A673 (cell line): ENCODE measurements around the gene STK32A. TPM values are rescaled to one million over a fixed set of nuclear protein-coding genes. Genes with fewer than 3 reads are reported as not detected.
A peak's percentile ranks its signal among the peaks of the same experiment; 100 is the strongest.

Source experiments
- BruUV-seq: library from RNA; stranded (reverse); fragments of 400-500 nt; replicated peaks from 2 replicates; lab custom pipeline; 2021; lab: Mats Ljungman, UMichigan
- CTCF ChIA-PET: fragments of 300-600 bp; sonication (Branson Sonifier 250); formaldehyde crosslinking; loops from one replicate; lab custom pipeline; 2022; ENCODE audit warnings: antibody characterized with exemption; lab: Charles Lee
- POLR2A ChIA-PET: fragments of 300-600 bp; sonication (Branson Sonifier 250); formaldehyde crosslinking; loops from one replicate; lab custom pipeline; 2022; ENCODE audit warnings: antibody characterized with exemption; ENCODE audit not compliant: low non-redundant PET; lab: Charles Lee
- DNase-seq: peaks from one replicate; pipeline ENCODE4 v3.0.0-alpha.2; 2015; ENCODE audit warnings: low spot score
- H3K27ac ChIP-seq: fragments of 200-600 bp; sonication (generic); 2 replicates; pipeline ENCODE4 v1.5.1; 2016; ENCODE audit warnings: mixed run types, low read depth, mild to moderate bottlenecking, mixed read lengths, antibody characterized with exemption, low read length; ENCODE audit not compliant: poor library complexity, severe bottlenecking
- H3K27me3 ChIP-seq: fragments of 200-600 bp; sonication (generic); replicated peaks from 2 replicates; pipeline ENCODE4 v1.6.1; 2017; ENCODE audit warnings: mixed run types, low read depth, mild to moderate bottlenecking, mixed read lengths, antibody characterized with exemption, low read length; ENCODE audit not compliant: insufficient read depth, poor library complexity
- H3K36me3 ChIP-seq: fragments of 200-600 bp; sonication (generic); 2 replicates; pipeline ENCODE4 v1.6.1; 2016; ENCODE audit warnings: mixed run types, mild to moderate bottlenecking, mixed read lengths, antibody characterized with exemption, low read length; ENCODE audit not compliant: insufficient read depth, poor library complexity, severe bottlenecking
- H3K4me1 ChIP-seq: fragments of 200-600 bp; sonication (generic); 2 replicates; pipeline ENCODE4 v1.6.1; 2017; ENCODE audit warnings: mixed run types, mild to moderate bottlenecking, mixed read lengths, antibody characterized with exemption, low read length; ENCODE audit not compliant: insufficient read depth, poor library complexity, severe bottlenecking
- H3K4me3 ChIP-seq: fragments of 200-600 bp; sonication (generic); 2 replicates; pipeline ENCODE4 v1.5.1; 2016; ENCODE audit warnings: low read depth, mixed run types, mild to moderate bottlenecking, mixed read lengths, low read length; ENCODE audit not compliant: poor library complexity, severe bottlenecking
- H3K9me3 ChIP-seq: fragments of 200-600 bp; sonication (generic); 2 replicates; pipeline ENCODE4 v1.6.1; 2016; ENCODE audit warnings: mixed run types, low read depth, mild to moderate bottlenecking, mixed read lengths, antibody characterized with exemption, low read length; ENCODE audit not compliant: poor library complexity, severe bottlenecking
- EZH2 ChIP-seq: fragments of 200-600 bp; sonication (generic); IDR thresholded peaks from 2 replicates; pipeline ENCODE4 v1.6.1; 2017; ENCODE audit warnings: borderline replicate concordance, low read depth, mild to moderate bottlenecking, mixed read lengths, antibody characterized with exemption, low read length; ENCODE audit not compliant: poor library complexity, severe bottlenecking
- intact Hi-C: fragments of 100-400 bp; cut with micrococcal nuclease; formaldehyde crosslinking; loops from one replicate; pipeline ENCODE4 v1.10.0; 2022; ENCODE audit not compliant: unreplicated experiment
- total RNA-seq: library from RNA; stranded (reverse); gene quantifications from 2 replicates; pipeline ENCODE4 v1.2.3, GENCODE V29; 2021
- TF ChIP-seq, protein P1 (sequence below): fragments of 300-800, 200-600 bp; sonication (generic); conservative IDR thresholded peaks from 2 replicates; pipeline ENCODE4 v1.5.1; 2017; ENCODE audit warnings: low read depth, mild to moderate bottlenecking, antibody characterized with exemption, low read length, moderate library complexity, mixed read lengths

The STK32A gene
- total RNA-seq, 1 experiment from 2014 or later: not detected

DNA sequence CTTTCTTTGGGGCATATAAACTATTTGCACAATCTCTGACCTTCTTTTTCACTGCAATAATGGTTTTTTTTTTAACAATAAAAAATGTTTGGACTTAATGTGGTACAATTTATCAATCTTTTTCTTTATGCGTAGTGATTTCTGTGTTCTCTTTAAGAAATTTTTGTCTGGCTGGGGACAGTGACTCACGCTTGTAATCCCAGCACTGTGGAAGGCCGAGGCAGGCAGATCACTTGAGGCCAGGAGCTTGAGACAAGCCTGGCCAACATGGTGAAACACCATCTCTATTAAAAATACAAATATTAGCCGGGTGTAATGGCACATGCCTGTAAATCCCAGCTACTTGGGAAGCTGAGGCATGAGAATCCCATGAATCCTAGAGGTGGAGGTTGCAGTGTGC is 72.3 kb downstream of the STK32A start:
- no TSS peak for BruUV-seq
- Histone ChIP-seq H3K36me3 (no peaks in the 10 kb centered on the region), H3K4me3 (no peak overlapping the region), H3K4me1 (no peaks in the 10 kb centered on the region), H3K27ac (no peak overlapping the region), H3K27me3 (peaks cover 6% of the 10 kb centered on the region), H3K9me3 (no peaks in the 10 kb centered on the region)
- ChIA-PET POLR2A (no interaction called here), CTCF (no interaction called here)
- no peak for TF ChIP-seq EZH2
- TF ChIP-seq, protein P1, sequence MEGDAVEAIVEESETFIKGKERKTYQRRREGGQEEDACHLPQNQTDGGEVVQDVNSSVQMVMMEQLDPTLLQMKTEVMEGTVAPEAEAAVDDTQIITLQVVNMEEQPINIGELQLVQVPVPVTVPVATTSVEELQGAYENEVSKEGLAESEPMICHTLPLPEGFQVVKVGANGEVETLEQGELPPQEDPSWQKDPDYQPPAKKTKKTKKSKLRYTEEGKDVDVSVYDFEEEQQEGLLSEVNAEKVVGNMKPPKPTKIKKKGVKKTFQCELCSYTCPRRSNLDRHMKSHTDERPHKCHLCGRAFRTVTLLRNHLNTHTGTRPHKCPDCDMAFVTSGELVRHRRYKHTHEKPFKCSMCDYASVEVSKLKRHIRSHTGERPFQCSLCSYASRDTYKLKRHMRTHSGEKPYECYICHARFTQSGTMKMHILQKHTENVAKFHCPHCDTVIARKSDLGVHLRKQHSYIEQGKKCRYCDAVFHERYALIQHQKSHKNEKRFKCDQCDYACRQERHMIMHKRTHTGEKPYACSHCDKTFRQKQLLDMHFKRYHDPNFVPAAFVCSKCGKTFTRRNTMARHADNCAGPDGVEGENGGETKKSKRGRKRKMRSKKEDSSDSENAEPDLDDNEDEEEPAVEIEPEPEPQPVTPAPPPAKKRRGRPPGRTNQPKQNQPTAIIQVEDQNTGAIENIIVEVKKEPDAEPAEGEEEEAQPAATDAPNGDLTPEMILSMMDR: no peak
- no peak for DNase-seq
- intact Hi-C loops: no loop called here

GRCh38 chr5:147309621-147310020 is 74.8 kb downstream of the STK32A start:
- no peaks in the 10 kb centered on the region for H3K27me3 ChIP-seq
- no peaks in the 10 kb centered on the region for H3K36me3 ChIP-seq
- BruUV-seq: no TSS peak
- TF ChIP-seq, protein P1: no peak
- no peak for TF ChIP-seq EZH2
- DNase-seq: no peak
- H3K4me1 ChIP-seq: no peaks in the 10 kb centered on the region
- intact Hi-C loops: no loop called here
- no peaks in the 10 kb centered on the region for H3K9me3 ChIP-seq
- ChIA-PET CTCF (no interaction called here), POLR2A (no interaction called here)
- H3K27ac ChIP-seq: no peak overlapping the region
- H3K4me3 ChIP-seq: no peak overlapping the region

DNA sequence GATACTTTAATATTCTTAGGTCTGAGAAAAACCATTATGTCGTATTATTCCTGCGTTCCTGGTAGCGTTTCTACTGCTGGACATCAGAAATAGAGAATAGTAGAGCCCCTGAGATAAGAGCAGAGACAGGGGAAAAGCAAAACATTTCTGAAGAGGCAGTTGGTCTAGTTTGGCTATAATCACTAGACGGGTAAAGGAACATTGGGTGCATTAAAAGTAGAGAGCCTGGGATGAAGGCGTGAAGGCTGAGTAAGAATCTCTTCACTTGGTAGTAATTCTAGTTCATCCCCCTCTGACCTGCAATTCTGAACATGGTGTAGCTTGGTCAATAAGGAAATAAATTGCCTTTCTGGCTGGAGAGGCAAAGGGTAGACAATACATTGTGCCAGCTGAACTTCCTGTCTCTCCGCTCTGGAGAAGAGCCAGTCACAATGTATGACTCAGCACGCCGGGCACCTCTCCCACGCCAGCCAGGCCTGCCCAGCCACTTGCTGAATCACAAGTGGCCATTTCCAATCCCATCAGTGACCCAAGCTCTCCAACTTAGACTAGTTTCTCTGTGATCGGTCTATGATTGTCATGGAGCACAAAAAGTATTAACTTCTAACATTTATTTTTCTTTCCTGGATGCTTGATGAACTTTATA is 75.4 kb downstream of the STK32A start:
- intact Hi-C loops: no loop called here
- H3K4me3 ChIP-seq: no peak overlapping the region
- H3K9me3 ChIP-seq: no peaks in the 10 kb centered on the region
- H3K36me3 ChIP-seq: no peaks in the 10 kb centered on the region
- no peaks in the 10 kb centered on the region for H3K27me3 ChIP-seq
- ChIA-PET POLR2A (no interaction called here), CTCF (no interaction called here)
- no TSS peak for BruUV-seq
- peak; percentile 25 for DNase-seq
- no peaks in the 10 kb centered on the region for H3K4me1 ChIP-seq
- TF ChIP-seq EZH2: no peak
- TF ChIP-seq, protein P1: no peak
- H3K27ac ChIP-seq: no peak overlapping the region
